Measurements from ENCODE around the gene HOXB5. TPM values are rescaled to one million over a fixed set of nuclear protein-coding genes. Genes with fewer than 3 reads are reported as not detected.

The HOXB5 gene
- total RNA-seq, 1 donor from 2014 or later = not detected

- TF ChIP-seq EZH2 (IDR thresholded peaks at IDR 0.05) = no peak
- TF ChIP-seq EZH2phosphoT487 (IDR thresholded peaks at IDR 0.05) = no peak
- no peak for TF ChIP-seq CTCF (IDR thresholded peaks at IDR 0.05)
- Histone ChIP-seq H3K79me2 (ENCODE audit: low read depth) (no peaks in the 10 kb centered on the region), H3K27ac (no peak overlapping the region), H4K20me1 (ENCODE audit: low read depth) (peaks cover 94% of the 10 kb centered on the region), H3K27me3 (peaks cover 100% of the 10 kb centered on the region), H3K9ac (no peak overlapping the region), H3K4me3 (no peak overlapping the region), H2AFZ (replicated peaks) (no peak overlapping the region), H3K9me3 (ENCODE audit: low read depth) (no peaks in the 10 kb centered on the region), H3K36me3 (no peaks in the 10 kb centered on the region), H3K4me1 (no peaks in the 10 kb centered on the region), H3F3A (ENCODE audit: low read depth) (peaks cover 4% of the 10 kb centered on the region), H3K4me2 (no peak overlapping the region)
- H3K4me3 Mint-ChIP-seq = no peak overlapping the region
- H3K9me3 Mint-ChIP-seq = peaks cover 10% of the 10 kb centered on the region
- peaks cover 82% of the 10 kb centered on the region for H3K27me3 Mint-ChIP-seq (ENCODE audit: insufficient read depth, low read depth)
- DNase-seq (ENCODE audit: low spot score) = peak; percentile 52
- H3K27ac Mint-ChIP-seq = no peak overlapping the region
- no peaks in the 10 kb centered on the region for H3K4me1 Mint-ChIP-seq
- H3K36me3 Mint-ChIP-seq = no peaks in the 10 kb centered on the region
These were observed 17.7 kb downstream of the HOXB5 start for GRCh38 chr17:48575673-48576478.

- Histone ChIP-seq H3K9me3 (ENCODE audit: low read depth) (no peaks in the 10 kb centered on the region), H3F3A (ENCODE audit: low read depth) (peaks cover 4% of the 10 kb centered on the region), H3K27me3 (peaks cover 100% of the 10 kb centered on the region), H2AFZ (replicated peaks) (no peak overlapping the region), H4K20me1 (ENCODE audit: low read depth) (peaks cover 94% of the 10 kb centered on the region), H3K27ac (no peak overlapping the region), H3K79me2 (ENCODE audit: low read depth) (no peaks in the 10 kb centered on the region), H3K4me2 (no peak overlapping the region), H3K9ac (no peak overlapping the region), H3K4me1 (no peaks in the 10 kb centered on the region), H3K36me3 (no peaks in the 10 kb centered on the region), H3K4me3 (no peak overlapping the region)
- Mint-ChIP-seq H3K9me3 (peaks cover 9% of the 10 kb centered on the region), H3K4me3 (no peak overlapping the region), H3K27ac (no peak overlapping the region), H3K27me3 (ENCODE audit: insufficient read depth, low read depth) (peaks cover 75% of the 10 kb centered on the region), H3K36me3 (no peaks in the 10 kb centered on the region), H3K4me1 (no peaks in the 10 kb centered on the region)
- no peak for TF ChIP-seq CTCF (IDR thresholded peaks at IDR 0.05)
- TF ChIP-seq EZH2phosphoT487 (IDR thresholded peaks at IDR 0.05) = no peak
- no peak for TF ChIP-seq EZH2 (IDR thresholded peaks at IDR 0.05)
- no peak for DNase-seq (ENCODE audit: low spot score)
These were observed 18.5 kb downstream of the HOXB5 start for GRCh38 chr17:48575066-48575582.

- H3K27ac ChIP-seq = no peak overlapping the region
- no peak overlapping the region for H3K4me3 ChIP-seq
- peaks cover 4% of the 10 kb centered on the region for H3F3A ChIP-seq (ENCODE audit: low read depth)
- peak; percentile 55 for TF ChIP-seq EZH2 (IDR thresholded peaks at IDR 0.05)
- no peak for TF ChIP-seq CTCF (IDR thresholded peaks at IDR 0.05)
- peak; percentile 34 for TF ChIP-seq EZH2phosphoT487 (IDR thresholded peaks at IDR 0.05)
- Mint-ChIP-seq H3K27ac (no peak overlapping the region), H3K27me3 (ENCODE audit: insufficient read depth, low read depth) (peaks cover 70% of the 10 kb centered on the region), H3K36me3 (no peaks in the 10 kb centered on the region), H3K4me3 (no peak overlapping the region), H3K9me3 (peaks cover 9% of the 10 kb centered on the region), H3K4me1 (no peaks in the 10 kb centered on the region)
- no peak overlapping the region for H3K9ac ChIP-seq
- H2AFZ ChIP-seq (replicated peaks) = no peak overlapping the region
- no peaks in the 10 kb centered on the region for H3K4me1 ChIP-seq
- H3K27me3 ChIP-seq = peaks cover 100% of the 10 kb centered on the region
- DNase-seq (ENCODE audit: low spot score) = no peak
- no peaks in the 10 kb centered on the region for H3K79me2 ChIP-seq (ENCODE audit: low read depth)
- H3K9me3 ChIP-seq (ENCODE audit: low read depth) = no peaks in the 10 kb centered on the region
- H3K36me3 ChIP-seq = no peaks in the 10 kb centered on the region
- peaks cover 94% of the 10 kb centered on the region for H4K20me1 ChIP-seq (ENCODE audit: low read depth)
- no peak overlapping the region for H3K4me2 ChIP-seq
These were observed 19.0 kb downstream of the HOXB5 start for GRCh38 chr17:48574505-48575065.
